GM12865 (cell line): Measurements from ENCODE around the gene IFNAR1.

Source experiments
- DNase-seq: peaks from one replicate; pipeline ENCODE4 v3.0.0; 2010; ENCODE audit warnings: low read depth
- H3K4me3 ChIP-seq: 2 replicates; pipeline ENCODE4 v1.5.1; 2011; ENCODE audit warnings: mild to moderate bottlenecking, low read depth, low read length, control low read depth
- TF ChIP-seq, protein P1 (sequence below): IDR thresholded peaks from 2 replicates; pipeline ENCODE4 v1.5.1; 2011; ENCODE audit warnings: low read length, control low read depth, low read depth, inconsistent platforms; ENCODE audit not compliant: insufficient read depth; ENCODE audit errors: missing control alignments

Gene IFNAR1

DNA sequence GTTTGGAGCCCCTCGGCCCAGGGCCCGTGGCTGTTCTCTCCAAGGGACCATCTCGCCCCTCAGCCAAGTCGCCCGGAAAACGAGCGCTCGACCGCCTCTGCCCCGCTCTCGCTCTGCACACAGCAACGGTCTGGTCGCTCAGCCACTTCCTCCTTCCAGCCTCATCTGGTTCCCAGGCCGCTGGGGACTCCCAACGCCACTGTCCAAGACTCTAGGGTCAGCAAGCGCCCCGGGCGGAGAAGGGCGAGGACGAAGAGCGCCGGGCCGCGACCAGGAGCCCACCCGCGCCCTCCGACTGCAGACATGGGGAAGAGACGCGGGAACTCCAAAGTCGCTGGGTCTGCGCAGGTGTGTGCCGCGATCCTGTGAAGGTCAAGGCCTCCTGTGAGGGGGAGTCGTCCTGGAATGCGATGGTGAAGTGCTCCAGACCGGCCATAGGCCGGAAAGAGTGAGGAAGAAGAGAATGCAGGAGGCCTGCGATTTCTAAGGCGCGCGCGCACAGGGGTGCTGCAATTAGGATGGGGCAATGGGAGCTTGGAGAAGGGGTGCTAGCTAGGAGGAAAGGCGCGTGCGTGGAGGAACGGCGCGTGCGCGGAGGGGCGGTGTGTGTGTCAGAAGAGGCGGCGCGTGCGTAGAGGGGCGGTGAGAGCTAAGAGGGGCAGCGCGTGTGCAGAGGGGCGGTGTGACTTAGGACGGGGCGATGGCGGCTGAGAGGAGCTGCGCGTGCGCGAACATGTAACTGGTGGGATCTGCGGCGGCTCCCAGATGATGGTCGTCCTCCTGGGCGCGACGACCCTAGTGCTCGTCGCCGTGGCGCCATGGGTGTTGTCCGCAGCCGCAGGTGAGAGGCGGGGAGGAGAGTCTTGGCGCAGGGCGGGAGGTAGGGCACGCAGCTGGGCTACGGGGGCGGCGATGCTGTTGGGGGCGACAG, at the start of gene IFNAR1:
Gene IFNAR1 (plus strand): TSS at position 680 of the 931 bp plus-strand sequence. CDS start 86 bp downstream, at position 766.
- TF ChIP-seq, protein P1, sequence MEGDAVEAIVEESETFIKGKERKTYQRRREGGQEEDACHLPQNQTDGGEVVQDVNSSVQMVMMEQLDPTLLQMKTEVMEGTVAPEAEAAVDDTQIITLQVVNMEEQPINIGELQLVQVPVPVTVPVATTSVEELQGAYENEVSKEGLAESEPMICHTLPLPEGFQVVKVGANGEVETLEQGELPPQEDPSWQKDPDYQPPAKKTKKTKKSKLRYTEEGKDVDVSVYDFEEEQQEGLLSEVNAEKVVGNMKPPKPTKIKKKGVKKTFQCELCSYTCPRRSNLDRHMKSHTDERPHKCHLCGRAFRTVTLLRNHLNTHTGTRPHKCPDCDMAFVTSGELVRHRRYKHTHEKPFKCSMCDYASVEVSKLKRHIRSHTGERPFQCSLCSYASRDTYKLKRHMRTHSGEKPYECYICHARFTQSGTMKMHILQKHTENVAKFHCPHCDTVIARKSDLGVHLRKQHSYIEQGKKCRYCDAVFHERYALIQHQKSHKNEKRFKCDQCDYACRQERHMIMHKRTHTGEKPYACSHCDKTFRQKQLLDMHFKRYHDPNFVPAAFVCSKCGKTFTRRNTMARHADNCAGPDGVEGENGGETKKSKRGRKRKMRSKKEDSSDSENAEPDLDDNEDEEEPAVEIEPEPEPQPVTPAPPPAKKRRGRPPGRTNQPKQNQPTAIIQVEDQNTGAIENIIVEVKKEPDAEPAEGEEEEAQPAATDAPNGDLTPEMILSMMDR, result no peak
- H3K4me3 ChIP-seq, result peak within 1 kb of the TSS; percentile 81
- peak; percentile 100 for DNase-seq

DNA sequence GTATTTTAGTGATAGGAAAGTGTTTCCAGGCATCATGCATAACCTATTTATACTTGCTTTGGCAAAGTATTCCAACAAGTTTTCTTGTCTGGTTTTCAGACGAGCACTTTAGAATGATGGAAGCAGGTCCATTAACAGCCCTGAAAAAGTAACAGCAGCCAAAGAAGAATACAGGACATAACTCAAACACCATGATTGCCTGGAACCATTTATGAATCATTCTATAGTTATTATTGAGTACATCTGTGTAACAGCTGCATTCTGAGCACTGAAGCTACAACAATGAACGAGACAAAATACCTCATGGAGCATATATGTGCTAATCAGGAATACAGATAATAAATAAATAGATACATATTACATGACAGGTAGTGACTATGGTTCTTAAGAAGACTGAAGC, 46.0 kb upstream of the IFNAR1 start:
- no peak overlapping the region for H3K4me3 ChIP-seq
- TF ChIP-seq, protein P1, result no peak
- no peak for DNase-seq

DNA sequence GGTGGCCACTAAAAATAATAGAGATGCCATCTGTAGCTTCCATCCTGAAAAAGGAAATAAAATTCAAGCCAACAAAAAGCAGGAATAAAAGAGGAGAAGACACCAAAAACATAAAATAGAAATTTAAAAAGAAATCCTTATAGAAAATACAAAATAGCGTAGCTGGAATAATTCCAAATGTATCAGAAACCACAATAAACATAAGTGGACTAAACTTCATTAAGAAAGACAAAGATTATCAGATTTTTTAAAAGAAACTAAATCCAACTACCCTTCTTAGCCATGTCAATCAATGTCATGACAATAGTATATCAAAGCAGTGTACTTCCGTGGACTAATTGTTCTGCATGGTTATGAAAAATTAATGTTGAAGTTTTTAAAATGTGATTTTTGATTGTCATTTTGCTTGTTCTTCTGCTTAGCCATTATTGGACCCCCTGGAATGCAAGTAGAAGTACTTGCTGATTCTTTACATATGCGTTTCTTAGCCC, 45.4 kb upstream of the IFNAR1 start:
- TF ChIP-seq, protein P1, result no peak
- no peak for DNase-seq
- no peak overlapping the region for H3K4me3 ChIP-seq

DNA sequence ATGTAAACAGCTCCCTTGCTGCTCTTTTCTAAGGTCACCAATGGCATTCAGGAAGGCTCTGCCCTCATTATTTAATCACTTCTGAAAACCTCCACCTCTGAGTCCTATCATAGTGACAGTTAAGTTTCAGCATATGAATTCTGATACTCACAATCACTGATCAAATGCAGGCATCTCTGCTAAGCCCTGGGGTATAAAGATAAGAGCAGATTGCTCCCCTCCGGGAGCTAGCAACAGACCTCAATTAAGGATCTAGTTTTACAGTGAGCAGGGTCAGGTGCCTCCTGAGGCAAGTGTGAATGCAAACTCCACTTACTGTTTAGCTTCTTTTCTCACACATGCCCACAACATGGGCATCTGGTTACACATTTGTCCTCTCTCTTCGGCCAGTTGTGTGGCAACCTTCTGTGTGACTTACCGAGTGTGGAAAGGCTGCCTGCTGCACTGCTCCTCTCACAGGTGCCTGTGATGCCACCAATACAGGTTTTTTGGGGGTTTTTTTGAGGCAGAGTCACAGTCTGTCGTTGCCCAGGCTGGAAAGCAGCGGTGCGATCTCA, 43.6 kb upstream of the IFNAR1 start:
- H3K4me3 ChIP-seq, result no peak overlapping the region
- DNase-seq, result no peak
- TF ChIP-seq, protein P1, result no peak

DNA sequence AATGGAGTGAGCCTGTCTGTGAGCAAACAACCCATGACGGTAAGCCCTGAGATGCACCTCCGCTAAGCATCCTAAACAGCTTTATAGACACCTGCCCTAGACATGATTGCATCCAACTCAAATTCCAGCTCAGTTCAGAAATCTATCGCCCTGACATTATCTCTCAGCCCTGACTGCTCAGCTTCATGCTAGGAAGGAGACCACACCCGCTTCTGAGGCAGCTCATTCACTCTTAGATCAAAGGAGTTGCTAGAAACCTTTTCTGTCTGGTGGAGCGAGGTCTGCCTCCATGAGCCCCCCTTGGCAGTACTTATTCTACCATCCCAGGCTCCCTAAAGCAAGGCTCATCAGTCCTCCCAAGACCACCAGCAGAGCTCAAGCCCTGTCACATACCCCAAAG, 41.6 kb upstream of the IFNAR1 start:
- TF ChIP-seq, protein P1, result no peak
- DNase-seq, result no peak

DNA sequence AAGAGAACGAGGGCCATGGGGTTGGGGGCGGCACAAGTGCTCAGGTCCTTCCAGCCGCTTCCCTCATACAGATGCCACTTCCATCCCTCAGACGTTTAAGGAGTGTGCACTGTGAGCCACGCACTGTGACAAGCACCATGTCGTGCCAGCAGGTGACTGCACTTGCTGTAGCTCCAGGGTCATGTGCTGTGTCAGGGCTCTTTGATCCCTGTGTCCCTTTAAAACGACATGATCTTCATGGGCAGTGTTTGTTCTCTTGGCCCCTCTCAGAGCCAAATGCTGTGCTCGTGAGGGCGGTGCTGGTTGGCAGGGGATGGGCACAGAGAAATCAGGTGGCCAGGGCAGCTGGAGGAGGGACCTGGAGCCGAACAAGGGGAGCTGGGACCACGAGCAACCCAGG, 38.7 kb upstream of the IFNAR1 start:
- DNase-seq, result no peak
- TF ChIP-seq, protein P1, result no peak
- H3K4me3 ChIP-seq, result no peak overlapping the region

More for the DNA sequence above, 41.6 kb upstream of the IFNAR1 start:
- no peak overlapping the region for H3K4me3 ChIP-seq
